ENCODE results near the gene ADAMTS2.
A peak's percentile ranks its signal among the peaks of the same experiment; 100 is the strongest.

Gene ADAMTS2

DNA sequence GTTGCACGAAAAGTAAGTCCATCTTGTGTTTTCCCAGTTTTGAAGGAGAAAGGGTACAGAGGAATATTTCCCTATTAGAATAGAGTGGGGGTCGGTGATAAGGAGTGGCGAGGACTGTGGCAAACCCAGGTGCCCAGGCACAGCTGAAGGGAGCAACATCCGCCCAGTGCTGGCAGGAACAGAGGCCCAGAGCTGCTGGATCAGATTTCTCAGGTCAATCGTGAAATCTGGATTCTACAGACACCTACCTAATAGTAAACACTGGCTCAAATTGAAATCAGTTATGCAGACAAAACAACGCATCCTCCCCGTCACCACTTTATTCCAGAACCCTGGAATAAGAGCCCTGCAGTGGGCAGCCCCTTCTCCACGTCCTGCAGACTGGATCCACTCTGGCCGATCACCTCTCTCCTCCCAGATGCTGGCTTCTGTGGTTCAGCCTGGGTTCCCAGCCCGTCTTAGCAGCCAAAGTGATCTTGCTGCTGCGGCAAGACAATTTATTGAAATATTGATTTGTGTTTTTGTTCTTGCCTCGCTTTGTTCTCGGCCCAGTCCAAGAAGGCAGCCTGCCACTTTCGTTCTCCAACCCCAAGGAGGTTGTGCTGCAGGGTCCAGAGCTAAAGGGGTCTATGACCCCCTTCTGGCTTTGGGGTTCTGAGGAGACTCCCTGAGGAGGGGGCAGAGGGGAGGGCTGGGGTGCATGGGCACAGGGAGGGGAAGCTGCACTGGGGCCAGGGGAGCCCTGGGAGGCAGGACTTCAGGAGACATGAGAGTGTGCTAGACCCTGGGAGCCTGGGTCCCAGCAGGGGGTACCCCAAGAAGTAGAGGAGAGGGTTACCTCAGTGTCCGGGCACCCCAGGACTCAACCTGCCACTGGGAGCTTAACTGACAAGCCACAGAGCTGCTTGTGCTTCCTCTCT, 181.8 kb downstream of the ADAMTS2 start:
- DNase-seq (ENCODE audit: low spot score) (no peak), ATAC-seq (ENCODE audit: low read depth) (no peak)
- H3K9me3 ChIP-seq (ENCODE audit: severe bottlenecking), result peaks cover 10% of the 10 kb centered on the region

GRCh38 chr5:179162351-179163235, 182.7 kb downstream of the ADAMTS2 start:
- Histone ChIP-seq H3K27me3 (ENCODE audit: insufficient read depth, poor library complexity, severe bottlenecking) (no peaks in the 10 kb centered on the region), H3K27ac (ENCODE audit: poor library complexity, severe bottlenecking) (no peak overlapping the region), H3K4me3 (ENCODE audit: severe bottlenecking) (no peak overlapping the region), H3K36me3 (ENCODE audit: low read depth) (no peaks in the 10 kb centered on the region), H3K4me1 (ENCODE audit: insufficient read depth, poor library complexity, severe bottlenecking) (no peaks in the 10 kb centered on the region), H3K9me3 (ENCODE audit: severe bottlenecking) (peaks cover 10% of the 10 kb centered on the region)
- no peak for ATAC-seq (ENCODE audit: low read depth)
- DNase-seq (ENCODE audit: low spot score), result peak; percentile 59
- no peak for TF ChIP-seq CTCF (IDR thresholded peaks at IDR 0.05; ENCODE audit: poor library complexity, severe bottlenecking)

More for the DNA sequence above, 181.8 kb downstream of the ADAMTS2 start:
- Histone ChIP-seq H3K27ac (ENCODE audit: poor library complexity, severe bottlenecking) (no peak overlapping the region), H3K4me1 (ENCODE audit: insufficient read depth, poor library complexity, severe bottlenecking) (no peaks in the 10 kb centered on the region), H3K4me3 (ENCODE audit: severe bottlenecking) (no peak overlapping the region), H3K27me3 (ENCODE audit: insufficient read depth, poor library complexity, severe bottlenecking) (no peaks in the 10 kb centered on the region), H3K36me3 (ENCODE audit: low read depth) (no peaks in the 10 kb centered on the region)
- TF ChIP-seq CTCF (IDR thresholded peaks at IDR 0.05; ENCODE audit: poor library complexity, severe bottlenecking), result no peak

- no peak for ATAC-seq (ENCODE audit: low read depth)
- TF ChIP-seq CTCF (IDR thresholded peaks at IDR 0.05; ENCODE audit: poor library complexity, severe bottlenecking), result no peak
- H3K36me3 ChIP-seq (ENCODE audit: low read depth), result no peaks in the 10 kb centered on the region
- no peak for DNase-seq (ENCODE audit: low spot score)
- peaks cover 9% of the 10 kb centered on the region for H3K9me3 ChIP-seq (ENCODE audit: severe bottlenecking)
- no peak overlapping the region for H3K27ac ChIP-seq (ENCODE audit: poor library complexity, severe bottlenecking)
- no peaks in the 10 kb centered on the region for H3K27me3 ChIP-seq (ENCODE audit: insufficient read depth, poor library complexity, severe bottlenecking)
- no peaks in the 10 kb centered on the region for H3K4me1 ChIP-seq (ENCODE audit: insufficient read depth, poor library complexity, severe bottlenecking)
- H3K4me3 ChIP-seq (ENCODE audit: severe bottlenecking), result no peak overlapping the region
Measured at GRCh38 chr5:179161901-179162300, 183.4 kb downstream of the ADAMTS2 start.

DNA sequence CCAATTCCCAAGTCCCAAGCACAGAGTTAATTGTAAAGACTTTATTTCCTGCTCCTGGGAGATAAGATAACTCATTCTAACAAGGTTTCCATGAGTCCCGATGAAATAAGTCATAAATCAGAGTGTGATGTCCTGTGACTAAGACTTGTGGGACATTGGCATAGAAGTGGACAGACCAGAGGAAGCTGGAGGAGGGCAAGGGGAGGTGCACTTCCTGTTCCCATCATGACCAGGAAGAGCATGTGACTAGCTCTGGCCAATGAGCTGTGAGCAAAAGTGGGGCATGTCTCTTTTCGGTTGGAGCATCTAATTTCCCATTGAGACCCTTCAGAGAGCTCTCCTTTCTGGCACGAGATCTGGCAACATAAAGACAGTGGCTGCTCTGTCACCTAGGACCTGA, 184.7 kb downstream of the ADAMTS2 start:
- Histone ChIP-seq H3K27me3 (ENCODE audit: insufficient read depth, poor library complexity, severe bottlenecking) (no peaks in the 10 kb centered on the region), H3K4me3 (ENCODE audit: severe bottlenecking) (no peak overlapping the region), H3K36me3 (ENCODE audit: low read depth) (no peaks in the 10 kb centered on the region), H3K9me3 (ENCODE audit: severe bottlenecking) (peaks cover 3% of the 10 kb centered on the region), H3K27ac (ENCODE audit: poor library complexity, severe bottlenecking) (no peak overlapping the region), H3K4me1 (ENCODE audit: insufficient read depth, poor library complexity, severe bottlenecking) (no peaks in the 10 kb centered on the region)
- no peak for TF ChIP-seq CTCF (IDR thresholded peaks at IDR 0.05; ENCODE audit: poor library complexity, severe bottlenecking)
- DNase-seq (ENCODE audit: low spot score), result no peak
- ATAC-seq (ENCODE audit: low read depth), result no peak

Measured in RWPE2 (cell line).